LHCN-M2 (cell line): ENCODE measurements around the gene DTNA. TPM values are rescaled to one million over a fixed set of nuclear protein-coding genes. Genes with fewer than 3 reads are reported as not detected.

Experiments used
- DNase-seq: peaks from one replicate; pipeline ENCODE4 v3.0.0-alpha.2; 2012; ENCODE audit warnings: low read depth
- total RNA-seq: library from RNA; depleted of rRNA; stranded (reverse); fragments of >200 nt; gene quantifications from 2 replicates; pipeline ENCODE4 v1.2.3, GENCODE V29; 2014

The DTNA gene
- total RNA-seq, 1 experiment from 2014 or later: 6.9 TPM

GRCh38 chr18:34847408-34847807 lies 137.3 kb downstream of the DTNA start:
- no peak for DNase-seq

GRCh38 chr18:34848156-34848555 lies 138.1 kb downstream of the DTNA start:
- no peak for DNase-seq

- no peak for DNase-seq
These were observed 138.6 kb downstream of the DTNA start for GRCh38 chr18:34848695-34849094.

- DNase-seq: peak; percentile 26
These were observed 147.2 kb downstream of the DTNA start for GRCh38 chr18:34857320-34857719.

- DNase-seq: no peak
These were observed 148.1 kb downstream of the DTNA start for GRCh38 chr18:34858188-34858587.

GRCh38 chr18:34859496-34859895 lies 149.4 kb downstream of the DTNA start:
- no peak for DNase-seq

- DNase-seq: no peak
These were observed 152.5 kb downstream of the DTNA start for GRCh38 chr18:34862561-34862960.

- no peak for DNase-seq
These were observed 153.6 kb downstream of the DTNA start for GRCh38 chr18:34863702-34864101.

GRCh38 chr18:34864836-34865497 lies 154.9 kb downstream of the DTNA start:
- DNase-seq: no peak

GRCh38 chr18:34866310-34866709 lies 156.2 kb downstream of the DTNA start:
- DNase-seq: no peak

- DNase-seq: peak; percentile 21
These were observed 156.6 kb downstream of the DTNA start for GRCh38 chr18:34866739-34867138.

- peak; percentile 31 for DNase-seq
These were observed 157.4 kb downstream of the DTNA start for GRCh38 chr18:34867520-34867919.

GRCh38 chr18:34870555-34871310 lies 160.6 kb downstream of the DTNA start:
- DNase-seq: no peak

GRCh38 chr18:34871435-34871834 lies 161.3 kb downstream of the DTNA start:
- peak; percentile 37 for DNase-seq

- no peak for DNase-seq
These were observed 162.0 kb downstream of the DTNA start for GRCh38 chr18:34872066-34872465.

- no peak for DNase-seq
These were observed 164.0 kb downstream of the DTNA start for GRCh38 chr18:34873986-34874580.

GRCh38 chr18:34875150-34875549 lies 165.1 kb downstream of the DTNA start:
- DNase-seq: no peak

GRCh38 chr18:34880403-34880802 lies 170.3 kb downstream of the DTNA start:
- DNase-seq: no peak

- peak; percentile 35 for DNase-seq
These were observed 171.1 kb downstream of the DTNA start for GRCh38 chr18:34880882-34881834.

GRCh38 chr18:34884436-34884835 lies 174.3 kb downstream of the DTNA start:
- DNase-seq: no peak

GRCh38 chr18:34886177-34886576 lies 176.1 kb downstream of the DTNA start:
- DNase-seq: no peak
